Smooth muscle cell (in vitro differentiated cells): Measurements from ENCODE around the gene CPD. TPM values are rescaled to one million over a fixed set of nuclear protein-coding genes. Genes with fewer than 3 reads are reported as not detected.
"Not testable (repeated sequence)": the region's sequence is repeated elsewhere in the genome, so short reads cannot be mapped to it uniquely, and the experiment has no call there.

Source experiments
- DNase-seq: peaks from one replicate; lab custom pipeline; 2025; ENCODE audit not compliant: unreplicated experiment; lab: John Stamatoyannopoulos, UW
- H2AFZ ChIP-seq: fragments of 200-600 bp; sonication (generic); 2 replicates; pipeline ENCODE4 v1.6.0; 2016; ENCODE audit warnings: antibody characterized with exemption, low read depth, mild to moderate bottlenecking
- H3F3A ChIP-seq: fragments of 200-600 bp; sonication (generic); 2 replicates; pipeline ENCODE4 v1.6.0; 2017; ENCODE audit warnings: antibody characterized with exemption, low read depth
- H3K27ac ChIP-seq: fragments of 200-600 bp; sonication (generic); 2 replicates; pipeline ENCODE4 v1.5.1; 2016; ENCODE audit warnings: low read depth, mild to moderate bottlenecking
- H3K27me3 ChIP-seq: fragments of 200-600 bp; sonication (generic); 2 replicates; pipeline ENCODE4 v1.6.1; 2016; ENCODE audit warnings: low read depth, mild to moderate bottlenecking
- H3K36me3 ChIP-seq: fragments of 200-600 bp; sonication (generic); 2 replicates; pipeline ENCODE4 v1.5.1; 2016; ENCODE audit warnings: low read depth
- H3K4me1 ChIP-seq: fragments of 200-600 bp; sonication (generic); 2 replicates; pipeline ENCODE4 v1.5.1; 2016; ENCODE audit warnings: low read depth
- H3K4me2 ChIP-seq: fragments of 200-600 bp; sonication (generic); 2 replicates; pipeline ENCODE4 v1.6.0; 2016; ENCODE audit warnings: mild to moderate bottlenecking
- H3K4me3 ChIP-seq: fragments of 200-600 bp; sonication (generic); 2 replicates; pipeline ENCODE4 v1.5.1; 2016; ENCODE audit warnings: mild to moderate bottlenecking
- H3K79me2 ChIP-seq: fragments of 200-600 bp; sonication (generic); 2 replicates; pipeline ENCODE4 v1.6.0; 2016; ENCODE audit warnings: low read depth, mild to moderate bottlenecking
- H3K9ac ChIP-seq: fragments of 200-600 bp; sonication (generic); 2 replicates; pipeline ENCODE4 v1.6.0; 2016; ENCODE audit warnings: low read depth
- H3K9me3 ChIP-seq: fragments of 200-600 bp; sonication (generic); replicated peaks from 2 replicates; pipeline ENCODE4 v1.5.1; 2016; ENCODE audit warnings: low read depth
- H4K20me1 ChIP-seq: fragments of 200-600 bp; sonication (generic); 2 replicates; pipeline ENCODE4 v1.6.0; 2016; ENCODE audit warnings: low read depth
- CTCF ChIP-seq: fragments of 200-600 bp; sonication (generic); IDR thresholded peaks from 2 replicates; pipeline ENCODE4 v1.5.1; 2017; ENCODE audit warnings: borderline replicate concordance, mild to moderate bottlenecking, antibody characterized with exemption; ENCODE audit not compliant: insufficient read depth, poor library complexity, severe bottlenecking
- WGBS: methylation state at CpG from one replicate; pipeline ENCODE4 v1.1.7; 2016; ENCODE audit warnings: low lambda C conversion rate; 5-methylcytosine and 5-hydroxymethylcytosine counted together
- polyA plus RNA-seq: library from polyadenylated mRNA; unstranded; fragments of >200 nt; fragmentation: Nextera tagmentation; extraction: Ambion mirVana; gene quantifications from 2 replicates; pipeline ENCODE4 v1.2.1, GENCODE V29; 2016
- total RNA-seq: library from RNA; depleted of rRNA; stranded (reverse); fragments of >200 nt; gene quantifications from 2 replicates; pipeline ENCODE4 v1.2.3, GENCODE V29; 2014

Gene CPD
- total and polyA plus RNA-seq, 2 experiments from 2014 or later = 16.8 to 68.5 TPM

- Histone ChIP-seq H3K4me3 (no peak overlapping the region), H3K9ac (no peak overlapping the region), H3K4me2 (no peak overlapping the region), H3K9me3 (no peaks in the 10 kb centered on the region), H4K20me1 (no peaks in the 10 kb centered on the region), H3K4me1 (peaks cover 8% of the 10 kb centered on the region), H3K36me3 (no peaks in the 10 kb centered on the region), H3K27me3 (no peaks in the 10 kb centered on the region), H3K27ac (no peak overlapping the region), H2AFZ (no peak overlapping the region), H3K79me2 (no peaks in the 10 kb centered on the region), H3F3A (no peaks in the 10 kb centered on the region)
- no peak for DNase-seq
- TF ChIP-seq CTCF = no peak
- WGBS = 100% methylated on average over 1 of the region's 1 CpG
Observed at GRCh38 chr17:30401097-30401496, 22.4 kb downstream of the CPD start.

- no peaks in the 10 kb centered on the region for H3K9me3 ChIP-seq
- no peak overlapping the region for H3K4me2 ChIP-seq
- no peak overlapping the region for H3K4me3 ChIP-seq
- H3K9ac ChIP-seq = no peak overlapping the region
- H3K27me3 ChIP-seq = no peaks in the 10 kb centered on the region
- no peaks in the 10 kb centered on the region for H3K36me3 ChIP-seq
- no peaks in the 10 kb centered on the region for H3F3A ChIP-seq
- peaks cover 8% of the 10 kb centered on the region for H3K4me1 ChIP-seq
- H4K20me1 ChIP-seq = no peaks in the 10 kb centered on the region
- no peak for TF ChIP-seq CTCF
- no peak overlapping the region for H3K27ac ChIP-seq
- H2AFZ ChIP-seq = no peak overlapping the region
- no peak for DNase-seq
- H3K79me2 ChIP-seq = no peaks in the 10 kb centered on the region
Observed at GRCh38 chr17:30405161-30405560, 26.4 kb downstream of the CPD start.

- H3K27ac ChIP-seq, H3K9ac ChIP-seq, H3K79me2 ChIP-seq, H3K4me2 ChIP-seq, H3K27me3 ChIP-seq, H3K4me3 ChIP-seq, H4K20me1 ChIP-seq, H3K36me3 ChIP-seq, H2AFZ ChIP-seq, H3K4me1 ChIP-seq, H3F3A ChIP-seq, DNase-seq, H3K9me3 ChIP-seq: not testable (repeated sequence)
- WGBS = 97% methylated on average over 2 of the region's 2 CpGs
Observed at GRCh38 chr17:30410627-30411026, 31.9 kb downstream of the CPD start.

- H3K9me3 ChIP-seq, H3K79me2 ChIP-seq, H3K27me3 ChIP-seq, H3K4me1 ChIP-seq, H3F3A ChIP-seq, H3K27ac ChIP-seq, H3K9ac ChIP-seq, H2AFZ ChIP-seq, H3K36me3 ChIP-seq, H4K20me1 ChIP-seq, DNase-seq, H3K4me3 ChIP-seq, H3K4me2 ChIP-seq: not testable (repeated sequence)
- 95% methylated on average over 3 of the region's 3 CpGs for WGBS
Observed at GRCh38 chr17:30412008-30412496, 33.3 kb downstream of the CPD start.

GRCh38 chr17:30413109-30413508, 34.4 kb downstream of the CPD start:
- H3K4me3 ChIP-seq = no peak overlapping the region
- H3K79me2 ChIP-seq = no peaks in the 10 kb centered on the region
- no peaks in the 10 kb centered on the region for H3K4me1 ChIP-seq
- no peaks in the 10 kb centered on the region for H3K9me3 ChIP-seq
- H3K27me3 ChIP-seq = no peaks in the 10 kb centered on the region
- H3K36me3 ChIP-seq = no peaks in the 10 kb centered on the region
- no peak overlapping the region for H3K4me2 ChIP-seq
- H3F3A ChIP-seq = no peaks in the 10 kb centered on the region
- no peak overlapping the region for H2AFZ ChIP-seq
- TF ChIP-seq CTCF = no peak
- H3K27ac ChIP-seq = no peak overlapping the region
- no peak overlapping the region for H3K9ac ChIP-seq
- H4K20me1 ChIP-seq = no peaks in the 10 kb centered on the region
- no peak for DNase-seq
- 93% methylated on average over 4 of the region's 4 CpGs for WGBS
